ENCODE data around the gene APC2.
"Not testable (repeated sequence)": the region's sequence is repeated elsewhere in the genome, so short reads cannot be mapped to it uniquely, and the experiment has no call there.

Gene APC2

GRCh38 chr19:1494115-1494815 is 44.3 kb downstream of the APC2 start:
- no peak overlapping the region for H3K4me3 ChIP-seq (ENCODE audit: low read depth, low read length)
- no peak for TF ChIP-seq CTCF (IDR thresholded peaks at IDR 0.05; ENCODE audit: borderline replicate concordance, insufficient read depth, low read depth, low read length)

GRCh38 chr19:1495051-1495798 is 45.3 kb downstream of the APC2 start:
- H3K4me3 ChIP-seq (ENCODE audit: low read depth, low read length): no peak overlapping the region
- no peak for TF ChIP-seq CTCF (IDR thresholded peaks at IDR 0.05; ENCODE audit: borderline replicate concordance, insufficient read depth, low read depth, low read length)

GRCh38 chr19:1495799-1496713 is 46.1 kb downstream of the APC2 start:
- H3K4me3 ChIP-seq (ENCODE audit: low read depth, low read length): no peak overlapping the region
- no peak for TF ChIP-seq CTCF (IDR thresholded peaks at IDR 0.05; ENCODE audit: borderline replicate concordance, insufficient read depth, low read depth, low read length)

GRCh38 chr19:1496714-1497577 is 47.0 kb downstream of the APC2 start:
- no peak for TF ChIP-seq CTCF (IDR thresholded peaks at IDR 0.05; ENCODE audit: borderline replicate concordance, insufficient read depth, low read depth, low read length)
- H3K4me3 ChIP-seq (ENCODE audit: low read depth, low read length): no peak overlapping the region

GRCh38 chr19:1497578-1498235 is 47.8 kb downstream of the APC2 start:
- H3K4me3 ChIP-seq (ENCODE audit: low read depth, low read length): no peak overlapping the region
- no peak for TF ChIP-seq CTCF (IDR thresholded peaks at IDR 0.05; ENCODE audit: borderline replicate concordance, insufficient read depth, low read depth, low read length)

GRCh38 chr19:1499231-1499630 is 49.3 kb downstream of the APC2 start:
- not testable (repeated sequence) for H3K4me3 ChIP-seq (ENCODE audit: low read depth, low read length)
